GM21447 (cell line): ENCODE data around the gene CAPN10.
"Not testable (repeated sequence)": the region's sequence is repeated elsewhere in the genome, so short reads cannot be mapped to it uniquely, and the experiment has no call there.

Experiments used
- ATAC-seq: cut with Tn5 transposase; IDR thresholded peaks from one replicate; pipeline ENCODE4 v1.9.1; 2021; ENCODE audit not compliant: unreplicated experiment

CAPN10 gene

GRCh38 chr2:240602266-240603050, 15.9 kb downstream of the CAPN10 start:
- no peak for ATAC-seq

DNA sequence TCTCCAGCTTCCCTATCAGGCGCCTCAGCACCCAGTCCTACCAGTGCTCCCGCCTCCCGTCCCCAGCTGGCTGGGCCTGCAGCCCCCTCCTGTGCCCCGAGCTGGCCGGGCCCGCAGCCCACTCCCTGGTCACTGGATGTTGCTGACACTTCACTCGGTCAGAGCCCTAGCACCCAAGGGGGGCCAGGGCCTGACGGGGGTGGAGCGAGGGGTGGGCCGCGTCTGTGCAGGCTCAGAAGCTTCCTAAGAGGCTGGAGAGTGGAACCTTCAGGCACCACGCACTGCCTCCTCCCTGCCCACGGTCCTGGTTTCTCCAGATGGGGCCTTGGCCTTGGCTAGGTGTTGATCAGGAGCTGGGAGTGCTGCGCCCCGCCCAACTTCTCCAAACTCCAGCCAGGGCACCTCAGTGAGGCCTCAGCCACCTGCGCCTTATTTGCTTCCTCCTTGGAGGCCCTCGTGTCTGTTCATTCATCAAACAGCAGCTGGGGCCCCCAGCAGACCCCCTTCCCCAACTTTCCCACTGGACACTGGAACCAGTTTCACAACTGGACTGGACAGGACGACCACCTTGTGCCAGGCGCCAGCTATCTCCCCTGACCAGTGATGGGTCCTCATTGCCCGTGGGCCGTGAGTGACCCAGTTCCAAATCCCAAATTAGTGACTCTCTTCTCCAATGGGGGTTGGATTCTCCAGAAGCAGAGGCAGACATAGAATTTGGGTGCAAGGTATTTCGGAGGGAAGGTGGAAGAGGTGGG, 16.7 kb downstream of the CAPN10 start:
- no peak for ATAC-seq

DNA sequence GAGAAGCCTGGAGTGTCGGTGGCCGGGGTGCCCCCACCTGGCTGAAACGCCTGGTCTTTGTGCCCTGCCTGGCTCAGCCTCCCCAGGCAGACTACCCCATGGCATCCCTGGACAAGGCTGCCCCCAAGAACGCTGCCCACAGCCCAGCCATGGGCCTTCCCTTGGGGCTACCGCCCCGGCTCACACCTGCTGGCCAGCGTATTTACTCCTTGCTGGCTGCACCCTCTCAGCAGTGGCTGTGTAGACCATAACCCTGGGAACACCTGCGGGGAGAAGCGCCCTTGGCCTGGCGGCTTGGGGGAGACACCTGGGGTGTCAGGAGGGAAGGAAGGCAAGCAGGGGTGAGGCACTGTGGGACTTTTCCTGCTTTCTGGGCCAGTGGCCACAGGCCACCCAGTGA, 17.3 kb downstream of the CAPN10 start:
- ATAC-seq: no peak

- ATAC-seq: no peak
Observed at GRCh38 chr2:240604291-240604938, 17.9 kb downstream of the CAPN10 start.

DNA sequence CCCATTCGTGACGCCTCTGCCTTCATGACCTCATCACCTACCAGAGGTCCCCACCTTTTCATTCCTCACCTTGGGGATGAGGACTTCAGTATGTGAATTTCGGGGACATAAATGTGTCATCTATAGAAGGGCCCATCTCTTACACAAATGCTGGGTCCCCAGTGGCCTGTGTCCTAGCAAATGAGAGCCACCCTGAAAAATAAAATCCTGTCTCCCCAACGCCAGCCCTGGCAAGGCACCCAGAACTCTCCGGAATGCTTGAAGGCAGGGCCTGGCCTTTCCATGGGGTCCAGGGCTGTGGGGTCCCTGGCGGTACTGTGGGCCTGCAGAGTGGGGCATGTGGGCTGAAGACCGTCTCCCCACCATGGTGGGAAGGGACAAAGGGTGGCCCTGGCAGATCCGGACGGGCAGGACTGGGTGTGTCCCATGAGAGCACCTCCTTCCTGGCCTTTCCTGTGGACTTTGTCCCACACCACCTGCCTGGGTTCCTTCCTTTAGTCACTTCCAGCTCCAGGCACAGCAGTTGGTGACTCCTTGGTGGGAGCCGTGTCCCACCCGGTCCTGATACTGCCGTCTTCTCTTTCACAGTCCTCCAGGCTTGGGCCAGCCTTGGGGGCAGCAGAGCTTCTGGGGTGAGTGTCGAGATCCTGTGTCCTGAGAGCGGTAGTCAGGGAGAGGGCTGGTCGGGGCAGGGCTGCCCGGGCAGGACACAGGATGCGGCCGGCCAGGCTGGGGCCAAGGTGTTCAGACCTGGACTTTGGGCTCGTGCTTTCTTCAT, 18.6 kb downstream of the CAPN10 start:
- no peak for ATAC-seq

DNA sequence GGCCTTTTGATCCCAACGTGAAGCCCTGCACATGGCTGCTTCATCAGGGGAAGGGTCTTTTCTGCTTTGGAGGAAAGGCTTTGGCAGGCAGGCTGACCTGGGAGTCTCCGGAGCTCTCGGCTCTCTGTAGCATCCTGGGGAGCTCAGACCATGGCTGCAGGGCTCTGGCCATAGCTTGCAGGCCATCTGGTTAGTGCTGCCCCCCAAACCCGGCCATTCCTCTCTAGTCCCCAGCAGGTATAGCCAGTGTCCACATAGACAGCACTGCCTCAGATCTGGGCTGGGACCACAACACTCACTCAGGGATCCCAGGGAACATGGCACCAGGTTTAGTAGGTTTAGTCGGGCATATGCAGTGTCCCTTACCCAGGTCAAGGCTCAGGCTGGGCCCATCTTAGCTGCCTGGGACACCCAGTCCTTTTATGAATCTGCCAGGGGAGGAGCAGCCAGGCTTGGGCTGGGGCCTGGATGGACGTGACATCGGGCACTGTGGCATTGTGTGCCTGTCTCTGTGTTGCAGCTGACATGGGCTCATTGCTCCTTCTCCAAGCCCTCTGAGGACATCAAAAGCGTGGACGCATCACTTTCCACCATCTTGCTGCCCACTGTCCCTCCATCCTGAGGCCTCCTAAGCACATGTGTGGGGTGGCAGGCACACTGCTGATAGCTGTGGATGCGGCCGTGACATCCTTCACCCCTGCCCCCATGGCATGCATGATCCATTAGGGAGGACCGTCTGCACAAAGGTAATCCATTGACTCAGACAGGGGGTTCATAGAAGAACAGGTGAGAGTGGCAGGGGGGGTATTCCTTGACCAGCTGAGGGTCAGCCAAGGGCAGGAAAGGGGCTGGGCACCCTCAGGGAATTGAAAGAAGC, 19.6 kb downstream of the CAPN10 start:
- ATAC-seq: no peak

DNA sequence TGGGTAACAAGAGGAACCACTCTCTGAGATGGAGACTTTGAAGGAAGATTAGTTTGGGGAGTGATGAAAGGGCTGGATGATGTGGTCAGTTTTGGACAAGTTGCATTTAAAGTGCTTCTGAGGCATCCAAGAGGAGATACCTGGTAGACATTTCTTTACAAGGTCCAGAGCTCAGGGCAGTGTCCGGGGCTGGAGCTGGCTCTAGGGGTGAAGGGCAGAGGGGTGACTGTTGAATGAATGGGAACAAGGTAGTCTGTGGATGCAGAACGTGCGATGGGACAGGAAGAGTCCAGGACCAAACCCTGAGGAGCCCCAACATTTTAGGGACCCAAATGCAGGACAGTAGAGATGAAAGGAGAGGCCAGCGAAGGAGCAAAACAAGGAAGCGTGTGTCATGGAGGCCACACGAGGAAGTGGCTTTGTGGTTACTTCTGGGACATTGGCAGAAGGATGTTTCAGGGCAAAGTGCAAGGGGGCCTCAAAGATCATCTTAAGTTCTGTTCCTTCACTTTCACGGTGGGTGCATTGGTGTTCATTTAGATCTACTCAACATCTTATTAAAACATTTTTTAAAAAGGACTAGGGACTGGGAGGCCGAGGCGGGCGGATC, 25.2 kb downstream of the CAPN10 start:
- no peak for ATAC-seq

DNA sequence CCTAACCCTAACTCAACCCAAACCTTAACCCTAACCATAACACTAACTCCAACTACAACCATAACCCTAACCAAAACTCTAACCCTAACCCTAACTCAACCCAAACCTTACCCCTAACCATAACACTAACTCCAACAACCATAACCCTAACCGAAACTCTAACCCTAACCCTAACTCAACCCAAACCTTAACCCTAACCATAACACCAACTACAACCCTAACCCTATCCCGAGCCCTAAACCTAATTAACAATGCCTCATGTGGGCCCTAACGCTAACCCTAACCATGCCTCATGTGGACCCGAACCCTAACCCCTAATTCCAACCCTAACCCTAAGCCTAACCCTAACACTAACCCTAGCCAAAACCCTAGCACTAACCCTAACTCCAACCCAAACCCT, 27.2 kb downstream of the CAPN10 start:
- no peak for ATAC-seq

- ATAC-seq: no peak
Observed at GRCh38 chr2:240614391-240614790, 27.9 kb downstream of the CAPN10 start.

DNA sequence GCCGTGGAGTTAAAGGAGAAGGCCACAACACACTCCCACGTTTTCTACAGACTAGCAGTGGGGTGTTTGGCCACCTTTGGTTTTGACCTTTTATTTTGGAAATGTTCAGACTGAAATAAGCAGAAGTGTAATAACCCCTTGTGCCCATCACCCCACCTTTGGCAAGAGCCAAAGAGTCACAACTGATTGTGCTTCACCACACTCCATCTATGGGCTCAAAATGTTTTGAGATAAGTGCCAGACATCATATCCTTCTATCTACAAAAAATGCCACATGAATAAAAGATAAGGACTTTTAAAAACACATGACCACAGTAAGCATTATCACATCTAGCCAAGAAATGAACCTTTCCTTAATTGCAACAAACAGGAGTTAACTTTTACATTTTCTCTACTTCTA, 28.9 kb downstream of the CAPN10 start:
- ATAC-seq: no peak

DNA sequence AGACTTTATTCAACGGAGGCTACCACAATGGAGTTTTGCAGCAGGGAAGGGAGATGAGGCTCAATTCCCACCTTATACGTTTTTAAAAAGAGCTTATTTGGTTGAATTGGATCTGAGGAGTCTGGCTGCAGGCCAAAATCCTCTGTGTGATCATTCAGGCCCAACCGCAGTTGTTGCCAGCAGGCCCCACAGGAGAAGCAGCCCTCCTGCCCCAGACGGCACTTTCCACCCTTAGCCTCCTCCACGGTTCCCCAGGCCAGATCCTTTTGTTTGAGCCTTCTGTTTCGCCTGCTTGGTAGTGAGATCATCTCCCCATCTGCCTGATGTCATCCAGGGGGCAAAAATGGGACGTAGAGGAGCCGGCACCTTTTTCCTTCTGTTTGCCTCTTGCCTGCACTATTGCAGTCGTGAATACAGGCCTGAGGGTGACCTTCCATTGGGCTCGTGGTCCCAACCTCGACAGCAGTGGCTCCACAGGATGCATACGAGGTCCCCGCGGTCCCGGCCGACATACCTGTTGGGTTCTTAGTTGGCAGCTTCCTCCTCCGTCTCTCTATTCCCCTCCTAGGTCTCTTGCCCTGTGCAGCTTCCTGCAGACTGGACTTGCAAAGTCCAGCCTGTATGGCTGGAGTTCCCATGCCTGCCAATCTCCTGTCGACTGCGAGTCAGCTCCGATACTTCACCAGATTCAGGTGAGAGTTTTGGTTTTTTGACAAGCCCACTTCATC, 29.4 kb downstream of the CAPN10 start:
- no peak for ATAC-seq

GRCh38 chr2:240616860-240617666, 30.5 kb downstream of the CAPN10 start:
- ATAC-seq: not testable (repeated sequence)

GRCh38 chr2:240618776-240619175, 32.2 kb downstream of the CAPN10 start:
- no peak for ATAC-seq

DNA sequence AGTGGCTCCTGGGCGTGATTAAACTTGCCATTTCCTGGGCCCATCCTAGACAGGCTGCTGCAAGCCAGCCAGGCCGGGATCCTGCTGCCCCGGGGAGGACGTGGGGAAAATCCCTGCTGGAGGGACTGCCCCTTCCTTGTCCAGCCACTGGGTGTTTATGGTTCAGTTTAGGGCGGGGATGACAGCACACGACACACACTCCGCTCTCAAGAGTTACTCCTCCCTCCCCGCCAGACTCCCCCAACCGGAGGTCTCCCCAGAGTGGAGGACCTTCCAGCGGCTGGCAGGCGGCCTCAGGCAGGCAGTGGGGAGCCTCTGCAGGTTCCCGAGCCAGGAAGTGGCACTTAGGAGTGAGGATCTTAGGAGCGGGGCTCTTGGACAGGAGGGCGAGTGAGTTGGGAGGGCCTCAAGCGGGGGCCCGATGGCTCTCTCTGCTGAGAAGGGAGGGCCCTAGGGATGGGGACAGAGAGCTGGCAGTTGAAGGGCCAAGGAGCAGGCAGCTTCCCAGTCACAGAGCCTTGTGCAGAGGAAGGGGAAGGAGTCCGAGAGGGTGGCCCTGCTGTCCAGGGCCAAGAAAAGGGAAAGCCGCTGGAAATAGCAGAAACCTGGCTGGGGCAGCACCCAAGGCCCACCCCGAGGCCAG, 33.1 kb downstream of the CAPN10 start:
- ATAC-seq: no peak

DNA sequence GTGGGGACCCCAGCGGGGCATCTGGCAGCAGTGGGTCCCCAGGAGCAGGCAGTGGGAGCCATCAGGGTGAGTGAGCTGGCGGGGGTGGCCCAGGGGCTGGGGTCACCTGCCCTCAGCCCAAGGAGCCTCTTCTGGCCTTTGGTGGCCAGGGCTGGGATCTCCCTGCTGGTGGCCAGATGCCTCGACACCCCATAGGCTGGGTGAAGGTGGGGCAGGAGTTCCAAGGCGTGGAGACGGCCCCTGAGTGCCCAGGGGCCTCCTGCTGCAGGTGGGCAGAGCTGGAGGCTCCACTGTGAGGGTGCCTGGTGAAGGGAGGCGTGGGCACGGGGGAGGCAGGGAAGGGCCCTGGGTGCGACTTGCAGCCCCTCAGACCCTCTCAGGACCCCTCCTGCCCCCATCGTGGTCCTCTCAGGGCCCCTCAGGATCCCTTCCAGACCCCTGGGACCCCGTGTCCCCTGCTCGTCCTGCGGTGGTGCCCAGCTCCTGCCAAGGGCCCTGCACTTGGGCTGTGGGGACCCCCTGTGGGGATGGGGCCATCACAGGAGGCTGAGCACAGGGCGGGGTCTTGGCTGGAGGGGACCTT, 33.7 kb downstream of the CAPN10 start:
- ATAC-seq: no peak

DNA sequence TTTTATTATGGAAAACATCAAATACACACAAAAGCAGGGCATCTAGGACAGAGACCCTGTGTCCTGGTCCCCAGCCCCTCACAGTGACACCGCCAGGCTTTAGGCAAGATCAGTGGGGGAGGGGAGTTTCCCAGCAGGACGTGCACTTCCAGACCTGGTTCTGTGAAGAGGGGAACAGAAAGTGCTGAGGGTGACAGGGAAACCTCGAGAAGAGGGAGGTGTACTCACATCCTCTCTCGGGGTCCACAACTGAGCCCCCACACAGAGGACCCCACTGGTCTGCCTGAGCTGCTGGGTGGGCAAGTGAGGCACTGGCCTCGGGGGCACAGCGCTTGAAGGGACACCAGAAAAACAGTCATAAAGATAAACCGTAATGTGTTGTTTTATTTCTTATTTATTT, 34.3 kb downstream of the CAPN10 start:
- ATAC-seq: no peak

DNA sequence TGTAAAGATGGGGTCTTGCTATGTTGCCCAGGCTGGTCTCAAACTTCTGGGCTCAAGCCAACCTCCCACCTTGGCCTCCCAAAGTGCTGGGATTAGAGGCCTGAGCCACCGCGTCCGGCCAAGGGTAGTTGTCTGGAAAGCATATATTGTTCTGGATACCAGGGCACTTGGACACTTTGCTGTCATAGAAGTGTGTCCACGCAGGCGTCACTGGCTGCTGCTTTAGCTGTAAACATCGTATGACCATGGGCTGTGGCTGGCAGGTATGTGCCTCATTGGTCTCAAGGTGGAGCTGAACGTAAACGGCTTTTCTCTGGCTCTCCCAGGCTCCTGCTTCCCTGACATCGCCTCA, 35.5 kb downstream of the CAPN10 start:
- ATAC-seq: no peak
